Measurements from ENCODE around the gene CA5A.
"Not testable (repeated sequence)": the region's sequence is repeated elsewhere in the genome, so short reads cannot be mapped to it uniquely, and the experiment has no call there.

Gene CA5A

DNA sequence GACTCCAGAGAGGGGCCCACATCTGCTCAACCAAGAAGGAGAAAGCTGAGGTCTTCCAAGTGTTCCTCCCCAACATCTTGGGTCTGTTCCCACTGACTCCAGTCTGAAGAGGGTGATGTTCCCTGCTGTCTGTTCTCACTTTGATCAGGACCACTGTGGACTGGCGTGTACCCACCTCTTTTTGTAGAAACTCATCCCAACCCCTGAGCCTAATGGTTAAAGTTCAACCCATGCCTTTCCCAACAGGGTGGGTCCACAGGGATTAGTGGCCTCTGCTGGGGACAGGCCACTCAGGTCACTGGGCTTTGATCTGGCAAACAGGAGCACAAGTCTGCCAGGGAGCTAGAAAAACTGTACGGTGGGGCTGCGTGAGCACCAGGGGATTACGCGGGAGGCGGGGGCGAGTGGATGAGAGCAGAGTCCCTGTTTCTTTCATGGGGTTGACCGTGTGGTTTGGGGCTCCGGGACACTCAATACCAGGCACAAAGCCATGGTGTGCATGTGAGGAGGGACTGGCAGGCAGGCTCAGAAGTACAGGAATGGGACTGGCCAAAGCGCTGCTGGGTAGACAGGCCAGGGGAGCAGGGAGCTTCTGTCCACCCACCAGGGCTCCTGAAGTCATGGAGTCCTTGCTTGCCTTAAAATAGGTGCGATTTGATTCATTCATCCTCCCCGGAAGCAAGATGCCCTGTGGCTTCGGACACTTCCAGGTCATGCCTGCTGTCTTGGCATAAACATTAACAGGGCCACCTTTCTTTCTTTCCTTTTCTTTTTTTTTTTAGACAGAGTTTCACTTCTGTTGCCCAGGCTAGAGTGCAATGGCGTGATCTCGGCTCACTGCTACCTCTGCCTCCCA lies at the start of gene CA5A:
Gene CA5A, minus strand, starts transcription at position 155 of the 856 bp plus-strand sequence. Its CDS starts 79 bp downstream, at position 76.
- DNase-seq (ENCODE audit: low read depth) = no peak

DNA sequence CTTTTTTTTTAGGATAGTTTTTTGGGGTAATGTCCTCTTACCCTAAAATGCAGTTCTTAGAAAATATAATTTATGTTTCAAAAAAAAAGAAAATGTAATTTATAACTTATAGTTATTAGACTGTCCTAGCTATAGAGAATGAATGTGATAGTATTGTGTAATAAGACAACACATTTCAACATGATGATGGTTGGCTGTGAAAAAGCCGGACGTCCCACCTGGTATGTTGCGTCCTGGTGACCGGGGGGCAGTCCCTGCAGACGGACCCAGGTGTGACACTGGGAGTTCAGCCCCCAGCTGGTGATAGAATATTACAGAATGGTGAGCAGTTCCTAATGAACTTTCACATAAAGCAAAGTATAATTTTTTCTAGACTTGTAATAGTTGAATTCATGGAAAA lies 49.2 kb upstream of the CA5A start:
- DNase-seq (ENCODE audit: low read depth) = not testable (repeated sequence)

DNA sequence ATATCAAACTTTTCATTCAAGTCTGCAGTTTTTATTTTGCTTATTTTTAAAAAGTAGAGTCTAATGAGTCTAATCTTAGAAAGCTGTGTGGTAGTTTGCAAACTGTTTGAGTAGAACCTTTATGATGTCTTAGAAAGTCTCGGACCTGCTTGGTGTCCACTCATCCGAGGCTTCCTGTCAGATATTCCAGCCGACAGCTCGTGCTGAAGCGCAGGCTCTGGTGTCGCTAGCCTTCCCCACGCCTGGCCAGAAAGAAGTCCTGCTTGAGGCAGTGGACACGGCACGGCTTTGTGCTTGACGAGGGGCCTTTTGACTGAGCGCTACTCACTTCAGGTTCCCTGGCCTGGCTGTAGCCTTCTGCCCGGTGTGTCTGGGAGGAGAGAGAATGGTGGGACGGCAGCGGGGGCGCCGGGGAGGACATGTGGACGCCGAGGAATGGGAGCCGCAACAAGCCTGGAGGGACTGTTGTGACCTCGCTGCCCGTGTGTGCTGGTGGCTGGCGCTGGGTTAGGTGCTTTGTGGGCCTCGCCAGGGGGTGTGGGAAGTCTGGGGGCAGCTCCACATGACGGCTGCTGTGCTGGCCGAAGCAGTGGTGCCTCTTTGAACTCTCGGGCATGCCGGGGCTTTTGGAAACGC lies 48.4 kb upstream of the CA5A start:
- DNase-seq (ENCODE audit: low read depth) = no peak

DNA sequence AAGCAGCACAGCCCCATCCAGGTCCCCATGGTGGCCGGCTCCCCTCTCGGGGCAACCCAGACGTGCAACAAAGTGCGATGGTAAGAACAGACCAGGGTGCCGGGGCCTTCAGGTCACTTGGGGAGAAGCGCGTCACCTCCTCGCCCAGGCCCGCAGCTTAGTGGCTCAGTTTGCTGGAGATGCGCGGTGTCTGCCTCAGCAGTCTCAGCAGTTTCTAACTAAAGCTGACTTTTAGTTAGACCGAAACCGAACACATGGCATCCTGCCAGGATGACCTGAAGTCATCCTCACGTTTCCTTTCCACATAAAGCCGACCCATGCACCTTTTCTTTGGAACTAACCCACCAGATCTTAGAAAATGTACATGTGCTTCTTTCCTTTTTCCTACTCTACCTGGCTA lies 47.9 kb upstream of the CA5A start:
- DNase-seq (ENCODE audit: low read depth) = not testable (repeated sequence)

DNA sequence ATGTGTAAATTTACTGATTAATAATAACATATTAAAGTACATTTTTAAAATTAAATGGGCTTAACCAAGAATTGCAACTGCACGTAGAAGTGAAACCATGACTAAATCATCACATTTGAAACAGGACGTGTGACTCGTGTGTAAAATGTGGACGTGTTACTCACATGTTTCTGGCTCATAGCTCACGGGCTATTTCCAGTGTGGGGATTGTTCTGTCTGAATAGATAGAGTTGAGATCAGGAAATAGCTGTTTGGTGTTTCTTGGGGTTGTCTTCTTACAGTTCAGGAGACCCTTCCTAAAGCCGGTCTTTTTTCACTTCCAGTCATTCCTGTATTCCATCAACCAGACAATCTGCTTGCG lies 47.4 kb upstream of the CA5A start:
- DNase-seq (ENCODE audit: low read depth) = not testable (repeated sequence)

DNA sequence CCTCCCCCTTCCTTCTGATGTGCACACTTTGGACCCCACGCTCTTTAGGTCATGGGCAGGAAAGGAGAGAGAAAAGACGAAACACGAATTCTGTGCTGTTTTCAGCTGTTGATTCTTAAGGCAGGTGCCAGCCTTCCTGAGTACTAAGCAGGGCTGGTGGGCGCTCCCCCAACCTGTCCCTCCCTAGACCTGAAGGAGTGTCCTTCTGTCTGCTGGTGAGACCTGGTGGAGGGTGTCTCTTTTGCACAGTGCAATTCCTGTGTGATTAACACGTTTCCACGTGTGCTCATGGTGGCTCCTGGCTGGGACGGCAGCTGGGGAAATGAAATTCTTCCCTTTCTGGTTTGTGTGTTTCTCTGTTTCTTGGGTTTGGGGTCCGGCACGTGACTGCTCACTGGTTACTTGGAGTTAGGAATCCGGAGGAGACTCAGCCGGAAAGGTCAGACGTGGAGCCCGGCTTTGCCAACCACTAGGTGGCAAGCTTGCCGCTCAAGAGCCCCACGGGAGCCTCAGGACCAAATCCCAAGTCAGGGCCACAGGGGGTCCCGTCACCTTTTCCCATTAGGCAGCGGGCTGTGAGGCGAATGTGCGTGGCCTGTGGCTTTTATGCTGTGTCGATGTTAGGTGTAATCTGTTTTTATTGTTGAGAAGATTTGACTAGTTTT lies 46.9 kb upstream of the CA5A start:
- not testable (repeated sequence) for DNase-seq (ENCODE audit: low read depth)

DNA sequence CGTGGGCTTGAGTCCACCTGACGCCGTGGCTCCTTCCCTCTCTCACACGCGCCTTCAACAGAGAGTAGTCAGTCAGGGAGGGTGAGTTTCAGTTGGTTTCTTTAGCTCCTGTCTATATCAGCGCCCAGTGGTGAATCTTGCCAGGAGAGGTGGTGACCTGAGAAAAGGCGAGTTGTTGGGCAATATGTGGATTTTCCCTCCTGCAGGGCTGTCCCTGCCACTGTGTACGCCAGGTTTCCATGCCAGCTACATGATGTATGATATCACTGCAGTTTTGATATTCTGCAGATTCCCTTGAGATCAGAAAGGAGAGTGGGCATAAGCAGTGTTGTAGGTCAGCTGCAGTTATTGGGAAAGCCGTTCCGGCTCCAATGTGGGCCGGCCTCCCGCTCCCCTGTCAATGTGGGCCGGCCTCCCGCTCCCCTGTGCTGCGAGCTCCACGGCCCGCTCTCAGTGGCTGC lies 46.3 kb upstream of the CA5A start:
- no peak for DNase-seq (ENCODE audit: low read depth)

DNA sequence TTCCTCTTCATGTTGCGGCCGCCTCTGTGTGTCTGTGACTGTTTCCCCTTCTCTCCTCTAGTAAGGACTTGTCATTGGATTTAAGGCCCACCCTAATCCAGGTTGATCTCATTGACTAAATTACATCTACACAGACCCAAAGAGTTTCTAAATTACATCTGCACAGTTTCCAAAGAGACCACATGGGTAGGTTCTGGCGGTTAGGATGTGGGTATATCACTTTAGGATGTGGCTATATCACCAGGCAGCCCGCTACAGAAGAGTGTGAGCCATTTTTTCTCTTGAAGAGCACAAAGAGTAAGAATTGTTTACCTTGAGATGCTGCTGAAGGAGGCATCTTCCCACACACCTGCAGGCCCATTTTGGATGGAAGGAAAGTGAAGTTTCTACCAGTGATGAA lies 45.0 kb upstream of the CA5A start:
- DNase-seq (ENCODE audit: low read depth) = not testable (repeated sequence)

DNA sequence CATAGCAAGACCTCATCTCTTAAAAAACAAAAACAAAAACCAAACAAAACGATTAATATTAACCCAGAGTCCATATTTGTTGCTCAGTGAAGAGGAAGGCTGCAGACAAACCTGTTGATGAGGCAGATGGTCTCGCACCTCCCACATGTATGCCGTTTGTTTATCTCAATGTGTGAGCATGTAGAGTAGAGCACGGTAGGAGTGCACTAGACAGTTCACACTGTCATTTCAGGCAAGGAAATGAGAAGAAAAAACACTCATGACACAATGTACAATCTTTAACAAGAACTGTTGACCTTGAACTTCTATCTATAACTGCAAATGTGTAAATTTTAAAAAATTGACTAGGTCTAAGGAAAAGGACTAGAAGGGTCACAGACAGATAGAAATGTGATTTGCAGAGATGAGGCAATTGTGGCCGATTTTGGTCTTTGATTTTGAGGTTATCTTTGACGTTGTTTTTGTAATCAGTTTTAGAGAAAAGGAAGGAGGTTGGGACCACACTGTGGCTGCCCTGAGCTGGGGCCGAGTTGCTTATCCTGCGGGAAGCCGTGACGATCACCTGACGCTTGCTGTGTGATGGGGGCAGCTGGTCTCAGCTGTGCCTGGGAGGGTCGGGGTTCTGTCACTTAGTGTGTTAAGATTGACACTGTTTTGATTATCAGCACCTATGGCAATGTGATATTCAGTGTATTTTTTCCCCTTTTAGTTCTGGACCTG lies 43.7 kb upstream of the CA5A start:
- not testable (repeated sequence) for DNase-seq (ENCODE audit: low read depth)

DNA sequence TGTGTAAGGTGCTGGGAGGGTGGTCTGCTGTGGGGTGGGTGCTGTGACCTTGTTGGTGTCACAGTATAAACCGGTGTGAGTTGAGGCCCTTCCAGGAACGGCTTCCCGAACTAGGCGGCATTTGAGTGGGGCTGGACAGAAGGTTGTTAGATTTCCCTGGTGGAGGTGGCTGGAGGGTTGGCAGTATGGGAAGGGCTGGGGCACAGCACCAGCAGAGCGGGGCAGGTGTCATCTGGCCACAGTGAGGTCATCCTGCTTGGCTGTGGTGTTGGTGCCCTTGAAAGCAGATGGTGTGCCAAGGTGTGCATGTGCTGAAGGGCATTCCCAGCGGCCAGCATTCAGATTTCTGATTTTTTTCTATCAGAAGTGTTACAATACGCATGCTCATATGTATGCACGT lies 43.0 kb upstream of the CA5A start:
- no peak for DNase-seq (ENCODE audit: low read depth)

DNA sequence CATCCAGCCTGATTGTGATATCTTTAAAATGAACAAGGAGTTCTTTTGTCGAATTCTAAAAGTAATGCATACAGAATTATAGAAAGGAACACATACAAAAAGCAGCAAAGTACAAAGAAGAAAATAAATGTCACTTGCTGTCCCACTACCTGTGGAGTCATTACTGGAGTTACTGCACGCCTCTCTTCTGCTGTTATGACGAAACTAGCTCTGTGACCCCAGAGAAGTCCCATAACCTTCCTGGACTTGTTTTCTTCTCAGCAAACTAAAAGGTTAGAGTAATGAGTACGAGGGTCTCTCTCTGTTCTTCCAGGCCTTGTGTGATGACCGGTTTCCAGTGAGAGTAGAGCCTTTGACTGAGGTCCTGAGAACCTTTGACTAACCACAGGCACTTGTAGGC lies 41.8 kb upstream of the CA5A start:
- DNase-seq (ENCODE audit: low read depth) = no peak

DNA sequence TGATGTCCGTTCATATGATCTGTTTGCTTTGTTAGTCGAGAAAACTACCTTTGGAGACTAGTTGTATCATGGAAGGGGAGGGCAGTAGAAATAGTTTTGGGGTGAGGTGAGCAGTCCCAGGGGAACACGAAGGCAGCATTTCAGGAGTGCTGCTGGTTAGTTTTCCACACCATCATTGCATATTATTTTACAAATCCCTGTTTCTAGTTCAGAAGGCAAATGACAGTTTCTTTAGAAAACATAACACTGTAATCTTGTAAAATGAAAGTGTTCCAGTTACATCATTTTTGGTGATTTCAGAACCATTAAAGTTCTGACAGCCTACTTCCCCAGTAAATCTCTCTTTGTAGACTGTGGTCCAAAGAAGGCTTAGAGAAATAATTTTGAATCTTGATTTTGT lies 40.3 kb upstream of the CA5A start:
- no peak for DNase-seq (ENCODE audit: low read depth)

DNA sequence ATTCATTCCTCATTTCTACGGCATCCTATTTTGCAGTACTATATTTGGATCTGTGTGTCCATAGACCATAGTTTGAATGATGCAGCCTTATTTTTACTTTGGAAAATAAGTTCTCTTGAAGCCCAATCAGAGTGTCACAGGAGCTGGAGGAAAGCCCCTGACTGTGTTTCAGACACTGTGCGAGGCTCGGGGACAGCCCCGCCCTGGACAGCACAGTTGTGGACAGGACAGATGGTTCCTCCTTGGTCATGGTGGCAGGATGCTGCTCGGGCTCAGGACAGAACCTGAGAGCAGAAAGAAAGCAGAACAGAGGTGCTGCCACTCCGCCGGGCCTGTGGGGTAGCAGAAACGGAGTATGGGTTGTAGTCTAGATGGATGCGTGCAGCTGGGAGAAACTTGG lies 37.8 kb upstream of the CA5A start:
- no peak for DNase-seq (ENCODE audit: low read depth)

DNA sequence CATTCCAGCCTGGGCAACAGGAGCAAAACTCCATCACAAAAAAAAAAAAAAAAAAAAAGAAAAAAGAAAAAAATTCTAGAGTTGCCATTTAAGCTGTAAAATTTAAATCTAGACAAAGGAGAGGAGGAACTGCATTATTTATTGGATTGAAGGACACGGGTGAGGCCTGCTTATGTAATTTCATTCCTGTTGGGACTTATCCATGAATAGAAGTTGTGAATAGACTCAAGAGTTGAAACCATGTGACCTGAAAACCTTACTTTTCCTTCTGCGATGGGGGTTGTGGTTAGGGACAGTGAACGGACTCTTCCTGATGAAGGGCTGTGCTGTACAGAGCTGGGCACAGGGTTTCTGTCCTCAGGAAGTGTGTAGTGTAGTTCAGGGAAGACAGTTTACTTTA lies 37.4 kb upstream of the CA5A start:
- DNase-seq (ENCODE audit: low read depth) = no peak

DNA sequence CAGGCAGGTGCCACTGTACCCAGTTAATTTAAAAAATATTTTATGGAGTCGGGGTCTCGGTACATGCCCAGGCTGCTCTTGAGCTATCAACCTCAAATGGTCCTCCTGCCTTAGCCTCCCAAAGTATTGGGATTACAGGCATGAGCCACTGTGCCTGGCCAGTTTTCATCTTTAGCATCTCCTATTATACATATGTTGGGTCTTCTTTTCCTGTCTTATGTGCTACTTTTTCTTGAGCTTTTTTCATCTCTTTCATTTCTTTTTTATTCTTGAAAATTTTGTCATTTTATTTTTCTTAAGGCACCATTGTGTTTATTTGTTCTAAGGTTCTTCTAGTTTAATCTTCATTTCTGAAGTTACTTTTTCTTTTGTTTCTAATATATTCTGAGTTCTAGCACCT lies 35.6 kb upstream of the CA5A start:
- DNase-seq (ENCODE audit: low read depth) = no peak

DNA sequence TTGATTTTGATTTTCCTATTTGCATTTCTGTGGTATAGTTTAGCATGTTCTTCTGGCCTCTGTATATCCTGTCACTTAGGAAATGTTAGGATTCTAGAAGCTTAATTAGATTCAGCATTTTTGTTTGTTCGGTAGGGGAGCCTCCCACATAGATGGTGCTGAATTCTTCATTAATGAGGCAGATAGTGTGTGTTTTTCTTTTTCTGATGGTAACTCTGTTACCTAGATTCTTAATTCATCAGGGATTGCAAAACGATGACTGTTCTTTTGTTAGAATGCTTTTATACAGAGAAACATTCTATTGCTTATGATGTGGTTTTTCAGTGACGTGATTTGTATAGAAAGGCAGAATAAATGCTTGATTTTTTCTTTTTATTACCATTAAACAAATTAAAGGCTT lies 33.9 kb upstream of the CA5A start:
- DNase-seq (ENCODE audit: low read depth) = no peak

DNA sequence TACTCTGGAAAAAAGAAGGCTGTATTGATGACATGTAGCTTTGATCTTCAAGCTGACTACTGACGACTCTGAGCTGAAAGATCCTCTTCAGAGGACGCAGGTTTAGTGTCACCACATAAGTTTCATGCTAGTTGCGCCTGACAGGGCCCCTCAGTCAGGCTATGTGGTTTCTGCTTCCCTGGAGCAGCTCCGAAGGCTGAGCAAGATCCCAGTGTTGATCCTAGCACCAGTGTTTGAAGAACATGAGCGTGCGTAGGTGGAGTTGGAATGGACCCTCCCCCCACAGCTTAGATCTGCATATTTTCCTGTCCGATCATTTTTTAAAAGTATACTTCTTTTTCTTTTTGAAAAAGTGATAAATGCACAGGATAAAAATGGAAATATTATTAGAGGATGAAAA lies 32.2 kb upstream of the CA5A start:
- DNase-seq (ENCODE audit: low read depth) = no peak

DNA sequence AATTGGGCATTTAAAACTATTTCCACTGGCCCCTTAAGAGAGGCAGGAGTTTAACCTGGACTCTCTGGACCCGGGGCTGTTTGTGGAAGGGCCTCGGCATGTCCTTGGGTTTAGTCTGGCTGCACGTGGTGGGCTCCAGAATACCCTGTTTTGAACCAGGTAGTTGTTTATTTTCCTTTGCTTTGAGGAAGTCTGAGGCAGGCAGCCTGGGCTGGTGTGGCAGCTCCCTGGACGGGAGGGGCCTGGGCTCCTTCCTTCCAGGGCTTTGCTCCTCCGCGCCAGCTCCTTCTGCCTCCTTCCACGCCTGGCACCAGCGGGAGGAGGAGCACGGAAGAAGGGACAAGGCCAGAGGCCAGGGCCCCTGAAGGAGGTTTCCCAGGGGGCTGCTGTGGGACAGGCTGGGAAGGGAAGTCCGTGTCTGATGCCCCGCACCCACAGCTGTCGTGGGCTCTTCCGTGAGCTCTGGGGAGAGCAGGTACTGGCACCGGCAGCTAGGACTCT lies 30.4 kb upstream of the CA5A start:
- DNase-seq (ENCODE audit: low read depth) = no peak

DNA sequence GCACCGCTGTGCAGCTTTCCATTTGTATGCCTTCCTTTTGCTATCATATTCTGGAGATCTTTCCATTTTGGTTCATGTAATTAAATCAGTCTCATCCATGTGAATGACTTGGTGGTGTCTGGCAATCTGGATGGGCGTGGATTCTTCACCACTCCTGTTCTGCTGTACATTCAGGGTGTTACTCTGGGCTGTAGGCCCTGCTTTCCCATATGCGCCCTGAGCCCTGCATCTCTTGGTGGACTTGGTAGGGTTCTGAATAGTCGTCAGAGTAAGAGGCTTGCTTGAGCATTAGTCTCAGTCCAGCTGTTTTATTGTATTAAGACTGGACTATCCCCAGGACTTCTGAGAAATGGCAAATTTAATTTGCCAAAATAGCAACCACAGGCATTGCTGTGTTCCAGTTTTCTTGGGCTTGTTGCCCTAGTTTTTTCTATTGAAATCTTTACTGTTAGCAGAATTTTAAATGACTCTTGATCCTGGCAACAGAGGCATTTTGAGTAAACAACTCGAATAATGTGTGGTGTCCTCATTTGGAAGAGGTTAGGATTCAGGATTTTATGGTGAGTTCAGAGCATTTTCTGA lies 29.8 kb upstream of the CA5A start:
- DNase-seq (ENCODE audit: low read depth) = no peak

DNA sequence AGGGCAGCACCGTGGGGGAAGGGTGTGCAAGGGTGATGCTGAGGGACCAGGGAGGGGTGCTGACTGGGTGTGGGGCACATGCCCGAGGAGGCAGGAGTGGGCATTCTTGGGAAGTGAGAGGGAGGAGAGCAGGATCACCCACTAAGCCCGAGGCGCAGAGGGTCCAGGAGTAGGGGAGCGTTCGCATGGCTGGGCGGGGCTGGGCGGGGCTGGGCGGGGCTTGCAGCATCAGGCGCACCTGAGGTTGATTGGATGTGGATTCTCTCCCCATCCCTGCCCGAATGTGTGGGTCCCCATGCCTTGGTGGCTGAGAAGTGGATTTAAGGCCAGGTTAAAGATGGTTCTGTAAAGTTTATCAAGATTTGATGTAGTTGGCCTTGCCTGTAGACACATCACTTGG lies 29.1 kb upstream of the CA5A start:
- DNase-seq (ENCODE audit: low read depth) = no peak

DNA sequence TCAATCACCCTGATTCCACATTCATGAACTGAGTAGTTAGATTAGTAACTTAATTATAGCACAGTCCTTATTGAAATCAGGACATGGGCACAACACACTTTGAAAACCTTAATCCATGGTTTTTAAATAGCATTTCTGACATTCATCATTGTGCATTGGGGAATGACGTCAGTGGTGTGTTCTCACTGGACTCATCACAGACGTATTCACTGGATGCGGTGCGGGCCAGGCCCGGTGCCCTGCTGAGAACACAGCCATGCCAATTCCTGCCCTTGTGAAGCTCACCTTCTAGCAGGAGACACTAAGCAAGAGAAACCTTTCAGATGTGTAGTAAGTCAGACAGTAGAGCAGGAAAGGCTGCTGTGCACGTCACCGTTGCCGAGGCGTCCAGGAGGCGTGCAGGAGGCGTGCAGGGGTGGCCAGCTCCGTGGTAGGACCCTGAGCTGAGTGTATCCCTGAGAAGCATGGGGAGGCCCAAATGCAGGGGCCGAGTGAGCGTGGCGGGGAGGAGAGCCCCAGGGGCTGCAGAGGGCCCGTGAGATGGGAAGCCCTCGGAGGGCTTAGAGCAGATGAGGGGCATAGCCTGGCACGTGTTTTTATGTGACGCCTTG lies 27.8 kb upstream of the CA5A start:
- no peak for DNase-seq (ENCODE audit: low read depth)

Measured in stimulated activated CD8-positive, alpha-beta memory T cell treated with anti-CD3 and anti-CD28 coated beads, Interleukin-12 subunit alpha, Interleukin-12 subunit beta, amount 100 ng/mL, for 4 hours (primary cell).